ENCODE measurements around the gene SEMA4A.

Gene SEMA4A

DNA sequence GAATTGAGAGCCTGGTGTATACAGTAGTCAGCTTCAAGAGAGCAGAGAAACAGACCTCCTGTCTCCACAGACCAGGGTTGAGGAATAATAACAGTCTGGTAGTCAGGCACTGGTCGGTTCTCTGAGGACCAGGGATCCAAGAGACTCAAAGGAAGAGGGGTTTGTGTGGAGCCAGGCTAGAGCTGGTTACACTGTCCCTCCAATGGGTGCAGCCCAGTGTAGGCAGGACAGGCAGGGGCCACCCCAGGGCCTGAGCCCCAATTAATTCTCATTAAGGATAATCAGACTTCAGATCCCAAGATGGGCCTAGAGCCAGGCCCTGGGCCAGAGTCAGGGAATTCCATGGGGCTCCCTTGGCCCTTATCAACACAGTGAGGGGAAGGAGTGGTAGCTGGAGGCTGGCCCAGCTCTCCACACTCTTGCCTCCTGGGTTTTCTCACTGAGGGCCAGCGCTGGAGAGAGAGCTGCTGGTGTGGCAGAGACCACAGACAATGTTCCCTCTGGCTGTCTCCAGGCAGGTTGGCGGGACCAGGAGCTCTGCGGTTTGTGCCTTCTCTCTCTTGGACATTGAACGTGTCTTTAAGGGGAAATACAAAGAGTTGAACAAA is 9.1 kb downstream of the SEMA4A start:
- H3K4me3 ChIP-seq (ENCODE audit: low read length, poor library complexity, severe bottlenecking): no peak overlapping the region
- H3K9me3 ChIP-seq (ENCODE audit: insufficient read depth, low read depth, low read length): no peaks in the 10 kb centered on the region
- no peaks in the 10 kb centered on the region for H3K27me3 ChIP-seq (ENCODE audit: insufficient read depth, low read length, poor library complexity, severe bottlenecking)
- TF ChIP-seq EZH2phosphoT487 (IDR thresholded peaks at IDR 0.05; ENCODE audit: borderline replicate concordance) (no peak), CTCF (conservative IDR thresholded peaks at IDR 0.05; ENCODE audit: low read length) (no peak)
- H3K4me2 ChIP-seq (ENCODE audit: low read depth, low read length, poor library complexity, severe bottlenecking): no peak overlapping the region
- H4K20me1 ChIP-seq (ENCODE audit: insufficient read depth, low read length, poor library complexity, severe bottlenecking): no peaks in the 10 kb centered on the region
- no peak overlapping the region for H3K9ac ChIP-seq (ENCODE audit: low read depth, low read length, poor library complexity, severe bottlenecking)
- H2AFZ ChIP-seq (ENCODE audit: low read length): no peak overlapping the region
- H3K4me1 ChIP-seq (ENCODE audit: insufficient read depth, low read length, poor library complexity, severe bottlenecking): peaks cover 8% of the 10 kb centered on the region
- no peaks in the 10 kb centered on the region for H3K79me2 ChIP-seq (ENCODE audit: insufficient read depth, low read length)
- no peaks in the 10 kb centered on the region; the same call in 1 of the 2 replicates for H3F3A ChIP-seq (ENCODE audit: low read depth)
- no peaks in the 10 kb centered on the region for H3K9me2 ChIP-seq (replicated peaks; ENCODE audit: low read depth, low read length)
- no peaks in the 10 kb centered on the region for H3K36me3 ChIP-seq (ENCODE audit: insufficient read depth, low read length)

GRCh38 chr1:156163712-156164111 is 10.3 kb downstream of the SEMA4A start:
- Histone ChIP-seq H3K9me2 (replicated peaks; ENCODE audit: low read depth, low read length) (no peaks in the 10 kb centered on the region), H3K4me1 (ENCODE audit: insufficient read depth, low read length, poor library complexity, severe bottlenecking) (no peaks in the 10 kb centered on the region), H3K4me3 (ENCODE audit: low read length, poor library complexity, severe bottlenecking) (no peak overlapping the region), H3K79me2 (ENCODE audit: insufficient read depth, low read length) (no peaks in the 10 kb centered on the region), H3K4me2 (ENCODE audit: low read depth, low read length, poor library complexity, severe bottlenecking) (no peak overlapping the region), H3K9me3 (ENCODE audit: insufficient read depth, low read depth, low read length) (no peaks in the 10 kb centered on the region), H4K20me1 (ENCODE audit: insufficient read depth, low read length, poor library complexity, severe bottlenecking) (no peaks in the 10 kb centered on the region), H3K9ac (ENCODE audit: low read depth, low read length, poor library complexity, severe bottlenecking) (no peak overlapping the region), H3K27me3 (ENCODE audit: insufficient read depth, low read length, poor library complexity, severe bottlenecking) (no peaks in the 10 kb centered on the region), H3K36me3 (ENCODE audit: insufficient read depth, low read length) (no peaks in the 10 kb centered on the region), H2AFZ (ENCODE audit: low read length) (no peak overlapping the region), H3F3A (ENCODE audit: low read depth) (no peaks in the 10 kb centered on the region; the same call in 1 of the 2 replicates)
- no peak for TF ChIP-seq CTCF (conservative IDR thresholded peaks at IDR 0.05; ENCODE audit: low read length)
- no peak for TF ChIP-seq EZH2phosphoT487 (IDR thresholded peaks at IDR 0.05; ENCODE audit: borderline replicate concordance)

- H3K4me1 ChIP-seq (ENCODE audit: insufficient read depth, low read length, poor library complexity, severe bottlenecking): no peaks in the 10 kb centered on the region
- H3K9ac ChIP-seq (ENCODE audit: low read depth, low read length, poor library complexity, severe bottlenecking): no peak overlapping the region
- H3K79me2 ChIP-seq (ENCODE audit: insufficient read depth, low read length): no peaks in the 10 kb centered on the region
- H3K4me3 ChIP-seq (ENCODE audit: low read length, poor library complexity, severe bottlenecking): no peak overlapping the region
- H2AFZ ChIP-seq (ENCODE audit: low read length): no peak overlapping the region
- H4K20me1 ChIP-seq (ENCODE audit: insufficient read depth, low read length, poor library complexity, severe bottlenecking): no peaks in the 10 kb centered on the region
- H3K4me2 ChIP-seq (ENCODE audit: low read depth, low read length, poor library complexity, severe bottlenecking): no peak overlapping the region
- no peaks in the 10 kb centered on the region; the same call in 1 of the 2 replicates for H3F3A ChIP-seq (ENCODE audit: low read depth)
- H3K27me3 ChIP-seq (ENCODE audit: insufficient read depth, low read length, poor library complexity, severe bottlenecking): no peaks in the 10 kb centered on the region
- no peaks in the 10 kb centered on the region for H3K36me3 ChIP-seq (ENCODE audit: insufficient read depth, low read length)
- H3K9me2 ChIP-seq (replicated peaks; ENCODE audit: low read depth, low read length): no peaks in the 10 kb centered on the region
- H3K9me3 ChIP-seq (ENCODE audit: insufficient read depth, low read depth, low read length): no peaks in the 10 kb centered on the region
- TF ChIP-seq CTCF (conservative IDR thresholded peaks at IDR 0.05; ENCODE audit: low read length) (no peak), EZH2phosphoT487 (IDR thresholded peaks at IDR 0.05; ENCODE audit: borderline replicate concordance) (no peak)
Observed at GRCh38 chr1:156164125-156164831, 10.9 kb downstream of the SEMA4A start.

Measured in Loucy (cell line).